ENCODE measurements around the gene FAM184A.
"Not testable (repeated sequence)": the region's sequence is repeated elsewhere in the genome, so short reads cannot be mapped to it uniquely, and the experiment has no call there.

Gene FAM184A

GRCh38 chr6:119006974-119007373 lies 71.5 kb downstream of the FAM184A start:
- TF ChIP-seq FOXA1 (IDR thresholded peaks at IDR 0.05) (no peak), L3MBTL2 (conservative IDR thresholded peaks at IDR 0.05) (no peak), LEF1 (IDR thresholded peaks at IDR 0.05; ENCODE audit: borderline replicate concordance) (no peak), TARDBP (IDR thresholded peaks at IDR 0.05) (no peak), SUZ12 (IDR thresholded peaks at IDR 0.05) (no peak), CTBP1 (IDR thresholded peaks at IDR 0.05; ENCODE audit: borderline replicate concordance) (no peak), ZNF384 (IDR thresholded peaks at IDR 0.05) (no peak), ARNT (IDR thresholded peaks at IDR 0.05) (no peak), ELF4 (IDR thresholded peaks at IDR 0.05) (no peak), SP1 (IDR thresholded peaks at IDR 0.05) (no peak), PKNOX1 (IDR thresholded peaks at IDR 0.05) (no peak), FOXK2 (IDR thresholded peaks at IDR 0.05) (no peak), NFRKB (IDR thresholded peaks at IDR 0.05) (no peak), BHLHE40 (IDR thresholded peaks at IDR 0.05; ENCODE audit: borderline replicate concordance) (no peak), HDGF (IDR thresholded peaks at IDR 0.05; ENCODE audit: borderline replicate concordance) (no peak), FOXM1 (IDR thresholded peaks at IDR 0.05; ENCODE audit: borderline replicate concordance) (no peak)
- CTCF ChIA-PET: no interaction called here
- POLR2A ChIA-PET: no interaction called here
- no peak for DNase-seq (ENCODE audit: extremely low spot score)

GRCh38 chr6:119002069-119002468 lies 76.4 kb downstream of the FAM184A start:
- CTCF ChIA-PET: interaction anchor here (0.6 kb wide), 1 partner anchor 92 kb away, joined by 3 read pairs; no protein-coding TSS in a partner anchor
- TF ChIP-seq TARDBP (IDR thresholded peaks at IDR 0.05): no peak
- TF ChIP-seq L3MBTL2 (conservative IDR thresholded peaks at IDR 0.05): no peak
- TF ChIP-seq LEF1 (IDR thresholded peaks at IDR 0.05; ENCODE audit: borderline replicate concordance): no peak
- no peak for TF ChIP-seq BHLHE40 (IDR thresholded peaks at IDR 0.05; ENCODE audit: borderline replicate concordance)
- DNase-seq (ENCODE audit: extremely low spot score): no peak
- POLR2A ChIA-PET: no interaction called here

DNA sequence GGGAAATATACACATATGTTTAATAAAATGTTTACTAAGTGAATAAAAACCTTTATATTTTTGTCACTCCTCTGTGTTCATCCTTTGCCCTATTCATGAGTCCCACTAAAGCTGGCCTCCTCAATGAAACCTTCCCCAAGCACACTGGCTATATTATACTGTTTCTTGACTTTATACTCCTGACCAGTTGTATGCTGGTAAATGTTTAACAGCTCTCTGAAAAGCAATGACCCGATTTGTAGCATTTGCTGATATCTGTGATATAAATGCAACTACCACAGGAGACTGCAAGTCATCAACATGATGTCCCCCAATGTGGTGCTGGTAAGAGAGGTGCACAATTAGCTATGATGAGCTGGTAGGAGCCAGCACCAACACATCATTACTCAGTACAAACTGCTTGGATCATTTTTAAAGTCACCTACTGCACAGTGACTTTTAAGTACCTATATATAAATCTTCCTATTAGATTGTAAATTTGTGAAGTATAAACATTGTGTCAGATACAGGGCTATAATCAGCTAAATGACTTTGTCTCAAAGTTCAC lies 78.9 kb downstream of the FAM184A start:
- TF ChIP-seq ARNT (IDR thresholded peaks at IDR 0.05) (no peak), SUZ12 (IDR thresholded peaks at IDR 0.05) (no peak), SP1 (IDR thresholded peaks at IDR 0.05) (no peak), FOXA1 (IDR thresholded peaks at IDR 0.05) (no peak), BHLHE40 (IDR thresholded peaks at IDR 0.05; ENCODE audit: borderline replicate concordance) (no peak), PKNOX1 (IDR thresholded peaks at IDR 0.05) (no peak), ZNF384 (IDR thresholded peaks at IDR 0.05) (no peak), LEF1 (IDR thresholded peaks at IDR 0.05; ENCODE audit: borderline replicate concordance) (no peak), TARDBP (IDR thresholded peaks at IDR 0.05) (no peak), CTBP1 (IDR thresholded peaks at IDR 0.05; ENCODE audit: borderline replicate concordance) (no peak), L3MBTL2 (conservative IDR thresholded peaks at IDR 0.05) (no peak), ELF4 (IDR thresholded peaks at IDR 0.05) (no peak), NFRKB (IDR thresholded peaks at IDR 0.05) (no peak)
- CTCF ChIA-PET: no interaction called here
- POLR2A ChIA-PET: no interaction called here
- DNase-seq (ENCODE audit: extremely low spot score): no peak

DNA sequence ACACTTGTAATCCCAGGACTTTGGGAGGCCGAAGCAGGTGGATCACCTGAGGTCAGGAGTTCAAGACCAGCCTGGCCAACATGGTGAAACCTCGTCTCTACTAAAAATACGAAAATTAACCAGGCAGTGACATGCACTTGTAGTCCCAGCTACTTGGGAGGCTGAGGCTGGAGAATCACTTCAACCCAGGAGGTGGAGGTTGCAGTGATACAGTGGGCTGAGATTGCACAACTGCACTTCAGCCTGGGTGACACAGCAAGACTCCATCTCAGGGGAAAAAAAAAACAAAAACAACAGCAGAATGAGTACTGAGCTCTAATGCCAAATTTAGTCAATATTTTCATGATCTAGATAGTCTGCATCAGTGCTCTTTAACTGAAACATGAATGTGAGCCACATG lies 81.0 kb downstream of the FAM184A start:
- DNase-seq (ENCODE audit: extremely low spot score); POLR2A ChIA-PET; CTCF ChIA-PET: not testable (repeated sequence)

DNA sequence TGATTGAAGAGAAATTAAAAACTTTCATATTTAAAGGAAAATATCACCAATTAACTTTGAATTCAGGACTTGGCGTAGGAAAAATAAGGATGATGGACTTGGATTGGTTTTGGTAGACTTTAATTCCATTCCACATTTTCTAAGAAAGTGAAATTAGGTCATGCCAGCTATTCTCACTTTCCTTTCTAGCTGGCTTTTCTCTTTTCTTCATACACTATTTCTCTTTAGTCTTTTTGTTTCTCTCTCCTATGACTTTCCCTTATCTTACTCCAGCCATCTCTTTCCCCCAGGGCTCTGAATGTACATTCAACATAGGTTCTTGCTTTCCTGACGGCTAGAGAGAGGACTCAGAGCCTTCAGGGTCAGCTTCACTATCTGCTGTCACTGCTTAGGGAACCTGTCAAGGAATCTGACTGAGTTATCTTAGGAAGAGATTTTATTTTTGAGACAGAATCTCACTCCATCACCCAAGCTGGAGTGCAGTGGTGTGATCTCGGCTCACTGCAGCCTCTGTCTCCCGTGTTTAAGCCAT lies 82.1 kb downstream of the FAM184A start:
- ChIA-PET CTCF (interaction anchor here (1.1 kb wide), 1 partner anchor 114 kb away, joined by 3 read pairs; no protein-coding TSS in a partner anchor), POLR2A (no interaction called here)
- DNase-seq (ENCODE audit: extremely low spot score): no peak
- no peak for TF ChIP-seq FOXA1 (IDR thresholded peaks at IDR 0.05)

- no peak for TF ChIP-seq FOXA1 (IDR thresholded peaks at IDR 0.05)
- no peak for TF ChIP-seq FOXK2 (IDR thresholded peaks at IDR 0.05)
- TF ChIP-seq NFRKB (IDR thresholded peaks at IDR 0.05): no peak
- CTCF ChIA-PET: no interaction called here
- DNase-seq (ENCODE audit: extremely low spot score): no peak
- POLR2A ChIA-PET: no interaction called here
These were observed 84.6 kb downstream of the FAM184A start for GRCh38 chr6:118993803-118994251.

- POLR2A ChIA-PET: no interaction called here
- CTCF ChIA-PET: no interaction called here
- TF ChIP-seq ARNT (IDR thresholded peaks at IDR 0.05) (no peak), FOXK2 (IDR thresholded peaks at IDR 0.05) (no peak), SUZ12 (IDR thresholded peaks at IDR 0.05) (no peak), LEF1 (IDR thresholded peaks at IDR 0.05; ENCODE audit: borderline replicate concordance) (no peak), PKNOX1 (IDR thresholded peaks at IDR 0.05) (no peak)
- DNase-seq (ENCODE audit: extremely low spot score): no peak
These were observed 85.1 kb downstream of the FAM184A start for GRCh38 chr6:118993358-118993757.

Measured in HEK293T (cell line).